Dermis microvascular lymphatic vessel endothelial cell (primary cell): Measurements from ENCODE around the gene SYCP2L. TPM values are rescaled to one million over a fixed set of nuclear protein-coding genes. Genes with fewer than 3 reads are reported as not detected.
"Not testable (repeated sequence)": the region's sequence is repeated elsewhere in the genome, so short reads cannot be mapped to it uniquely, and the experiment has no call there.

Experiments used
- DNase-seq, 2 donors: peaks; one replicate each; pipeline versions ENCODE4 v3.0.0 to v3.0.0-alpha.2; 2010; ENCODE audit warnings: low read depth in 2 of 2
- total RNA-seq: library from RNA; depleted of rRNA; stranded (reverse); fragments of >200 nt; gene quantifications from 2 replicates; pipeline ENCODE4 v1.2.1, GENCODE V29; 2014

Gene SYCP2L
- not detected in 2 replicates for total RNA-seq

DNA sequence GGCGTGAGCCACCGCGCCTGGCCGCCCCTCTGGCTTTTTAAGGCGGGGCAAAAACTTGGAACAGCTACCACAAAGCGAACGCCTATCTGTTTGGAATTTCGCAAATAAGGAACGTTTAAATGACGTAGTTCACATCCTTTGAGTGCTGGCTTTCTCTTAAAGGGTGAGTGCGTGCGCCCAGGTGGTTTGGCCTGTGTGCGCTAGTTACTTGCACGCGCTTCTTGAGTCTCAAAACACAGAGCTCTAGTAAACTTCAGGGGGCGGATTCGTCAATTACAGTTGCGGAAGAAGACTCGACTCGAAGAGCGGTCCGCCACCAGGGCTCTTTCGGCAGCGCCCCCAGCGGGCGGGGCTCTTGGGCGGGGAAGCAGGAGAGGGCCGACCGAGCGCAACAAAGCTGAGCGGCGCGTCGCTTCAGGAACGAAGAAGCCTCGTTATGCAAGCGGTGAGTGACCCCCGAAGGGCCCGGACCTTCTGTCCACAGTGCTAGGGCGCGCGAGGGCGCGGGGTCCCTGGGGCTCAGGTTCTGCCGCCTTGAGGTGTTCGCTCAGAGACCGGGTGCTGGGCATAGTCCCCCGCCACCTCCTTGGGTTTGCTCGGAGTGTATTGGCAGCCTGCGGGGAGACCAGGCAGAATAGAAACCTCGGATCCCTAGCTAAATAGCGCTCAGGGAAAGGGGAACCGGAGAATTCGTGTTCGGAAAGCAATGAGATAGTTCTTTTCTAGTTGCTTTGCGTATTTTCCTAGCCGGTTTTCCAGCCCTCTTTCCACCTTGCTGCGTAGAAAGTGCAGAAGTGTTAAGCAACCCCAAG, at the start of gene SYCP2L:
SYCP2L (plus strand) TSS at position 362 of the 812 bp plus-strand sequence; CDS start at position 437, 75 bp downstream.
- peak in 1 of 2 donors; percentile 7 for DNase-seq

DNA sequence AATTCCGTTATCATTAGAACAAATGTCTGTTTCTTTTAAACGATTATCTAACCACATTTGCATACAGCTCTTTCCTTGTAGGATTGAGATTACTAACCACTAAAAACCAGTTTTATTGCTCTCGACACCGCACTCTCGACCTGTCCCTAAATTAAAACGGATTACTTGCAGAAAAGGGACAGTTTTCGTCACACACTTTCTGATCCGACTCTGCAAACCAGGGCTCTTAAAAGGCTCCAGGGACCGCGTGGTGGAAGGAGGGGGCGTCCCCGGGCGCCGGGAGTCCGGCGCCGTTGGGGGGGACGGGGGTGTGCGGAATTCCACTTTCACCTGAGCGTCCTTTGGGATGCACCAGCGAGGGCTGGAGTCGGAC, 49.2 kb upstream of the SYCP2L start:
- no peak for DNase-seq

DNA sequence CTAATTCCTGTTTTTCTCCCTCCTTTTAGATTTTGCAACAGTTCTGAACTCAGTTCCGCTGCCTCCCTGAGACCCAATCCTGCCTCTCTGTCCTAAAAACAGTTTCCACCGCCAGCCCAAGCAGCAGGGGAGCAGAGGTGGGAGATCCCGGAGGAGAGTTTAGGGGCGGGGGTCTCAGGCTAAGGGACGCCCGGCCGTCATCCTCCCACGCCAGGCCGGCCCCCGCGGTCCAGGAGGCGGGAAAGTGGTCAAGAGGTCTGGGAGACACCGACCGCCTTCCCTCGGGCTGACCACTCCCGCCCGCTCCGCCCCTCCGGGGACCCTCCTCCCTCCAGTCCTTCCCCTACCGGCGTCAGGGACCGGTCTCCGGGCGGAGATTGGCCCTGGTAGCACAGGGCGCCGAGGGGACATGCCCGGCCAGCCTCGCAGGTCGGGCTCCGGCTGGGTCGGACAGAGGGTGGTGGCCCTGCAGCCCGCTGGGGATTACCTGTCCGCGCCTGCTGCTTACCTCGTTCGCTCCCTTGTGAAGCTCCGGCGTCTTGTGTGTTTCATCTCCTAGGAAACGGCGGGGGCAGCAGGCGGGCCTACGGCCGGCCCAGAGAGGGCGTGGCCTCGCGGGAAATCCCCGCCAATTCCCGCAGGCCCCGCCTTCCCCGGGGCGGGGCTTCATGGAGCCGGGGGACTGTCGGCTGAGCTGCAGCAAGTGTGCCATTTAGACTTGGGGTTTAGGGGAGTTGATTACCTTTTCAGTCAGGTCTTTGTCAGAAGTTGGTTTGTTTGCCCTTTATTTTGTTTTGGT, 48.7 kb upstream of the SYCP2L start, which contains the start of gene MAK:
MAK (minus strand) TSS at position 545 of the 799 bp plus-strand sequence. CDS start 7,891 bp downstream, outside the sequence.
- DNase-seq: peak; percentile 65 to 81

DNA sequence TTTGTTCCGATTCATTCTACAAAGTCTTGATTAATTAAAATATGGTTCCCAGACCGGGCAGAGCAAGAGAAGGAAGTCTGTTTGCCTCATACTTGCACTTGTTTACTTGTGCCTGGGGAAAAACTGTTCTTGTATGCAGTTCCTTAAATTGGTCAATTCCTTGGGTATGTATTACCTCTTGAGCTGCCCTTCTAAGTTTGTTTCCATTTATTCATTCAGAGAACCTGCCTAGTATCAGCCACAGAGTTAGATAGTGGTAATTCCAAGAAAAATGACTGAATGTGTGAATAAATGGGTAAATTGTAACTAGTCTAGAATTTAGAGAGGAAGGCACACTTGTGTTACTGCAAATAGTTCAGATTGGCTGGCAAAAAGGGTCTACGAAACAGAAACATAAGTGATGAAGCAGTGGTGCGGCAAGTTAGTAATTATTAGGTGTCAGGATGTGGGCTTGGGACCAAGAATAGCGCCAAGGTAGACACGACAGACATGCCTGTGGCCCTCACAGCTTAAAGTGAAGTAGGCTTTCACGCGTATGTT, 48.0 kb upstream of the SYCP2L start:
- DNase-seq: no peak

DNA sequence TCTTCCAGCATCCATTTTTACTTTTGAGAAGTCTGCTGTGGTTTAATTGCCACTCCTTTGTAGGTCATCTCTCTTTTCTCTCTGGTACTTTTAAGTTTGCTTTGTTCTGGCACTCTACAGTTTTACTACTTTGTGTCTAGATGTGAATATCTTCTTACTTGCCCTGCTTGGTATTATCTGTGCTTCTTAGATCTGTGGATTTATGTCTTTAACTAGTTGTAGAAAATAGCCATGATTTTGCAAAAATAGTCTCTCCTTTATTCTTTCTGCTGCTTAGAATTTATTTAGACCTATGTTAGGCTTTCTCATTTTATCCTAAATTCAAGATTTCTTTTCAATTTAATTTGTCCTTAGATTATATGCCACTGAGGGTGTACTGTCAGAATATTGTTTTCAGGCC, 43.3 kb upstream of the SYCP2L start:
- no peak for DNase-seq

DNA sequence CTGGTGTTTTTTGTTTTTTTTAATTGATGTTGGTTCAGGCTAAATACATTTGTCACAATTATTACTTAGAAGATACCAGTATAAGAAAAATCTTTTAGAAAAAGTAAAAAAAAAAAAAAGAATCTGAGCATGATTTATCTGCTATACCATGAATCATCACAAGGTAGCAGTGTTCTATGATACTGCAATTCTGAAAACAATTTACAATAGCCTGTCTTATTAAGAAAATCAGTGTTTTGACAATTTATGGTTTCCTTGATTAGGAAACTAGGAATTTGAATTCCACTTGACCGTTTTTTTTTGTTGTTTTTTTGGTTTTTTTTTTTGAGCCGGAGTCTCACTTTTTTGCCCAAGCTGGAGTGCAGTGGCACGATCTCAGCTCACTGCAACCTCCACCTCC, 39.2 kb upstream of the SYCP2L start:
- DNase-seq: no peak

DNA sequence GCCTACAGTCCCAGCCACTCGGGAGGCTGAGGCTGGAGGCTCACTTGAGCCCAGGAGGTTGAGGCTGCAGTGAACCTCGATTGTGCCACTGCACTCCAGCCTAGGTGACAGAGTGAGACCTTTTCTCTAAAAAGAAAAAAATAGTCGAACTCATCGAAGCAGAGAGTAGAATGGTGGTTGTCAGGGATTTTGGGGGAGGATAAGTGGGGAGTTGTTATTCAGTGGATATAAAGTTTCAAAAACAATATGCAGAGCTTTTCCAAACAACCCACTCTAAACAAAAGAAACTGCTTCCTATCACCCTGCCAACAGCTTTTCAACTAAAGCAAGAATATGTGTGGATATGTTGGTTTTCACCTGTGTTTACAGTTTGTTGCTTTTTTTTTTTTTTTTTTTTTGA, 37.0 kb upstream of the SYCP2L start:
- no peak for DNase-seq

DNA sequence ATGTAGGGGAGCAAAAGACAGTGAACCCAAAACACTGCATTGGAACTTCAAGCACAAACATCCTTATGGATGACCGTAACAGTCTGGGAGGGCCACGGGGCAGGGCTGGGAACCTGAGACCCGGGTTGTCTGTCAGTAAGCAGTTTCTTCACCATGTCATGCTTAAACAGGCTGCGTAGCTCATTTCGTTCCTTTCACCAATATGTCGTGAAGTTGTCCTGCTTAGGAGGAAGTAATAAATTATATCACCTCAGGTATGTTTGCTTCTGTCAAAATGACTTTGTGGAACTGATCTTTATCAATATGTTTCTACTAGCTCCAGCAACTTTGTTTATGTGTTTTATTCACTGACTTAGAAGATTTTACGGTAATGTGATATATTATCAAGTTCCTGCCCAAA, 36.1 kb upstream of the SYCP2L start:
- DNase-seq: no peak

DNA sequence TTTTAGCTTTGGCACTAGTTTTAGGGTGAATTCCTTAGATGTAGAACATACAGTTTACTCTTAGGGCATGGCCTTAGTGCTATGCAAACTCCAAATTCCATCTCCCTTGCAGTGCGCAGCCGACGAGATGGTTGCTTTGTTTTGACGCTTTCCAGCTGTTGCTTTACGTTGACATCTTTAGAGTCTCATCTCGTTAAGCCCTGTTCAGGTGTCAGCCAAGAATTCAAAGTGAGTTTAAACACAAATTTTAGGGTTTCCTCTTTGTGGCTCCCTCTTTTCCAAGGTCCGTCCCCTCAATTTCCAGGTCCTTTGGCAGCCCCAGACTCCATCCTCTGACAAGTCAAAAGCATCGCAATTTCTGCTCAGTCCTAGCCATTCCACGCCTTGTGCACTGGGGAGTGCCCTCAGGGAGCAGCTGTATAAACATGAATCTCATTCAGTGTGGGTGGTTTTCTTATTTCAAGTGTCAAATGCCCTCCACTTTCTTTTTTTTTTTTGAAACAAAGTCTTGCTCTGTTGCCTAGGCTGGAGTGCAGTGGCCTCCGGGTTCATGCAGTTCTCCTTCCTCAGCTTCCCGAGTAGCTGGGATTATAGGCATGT, 34.4 kb upstream of the SYCP2L start:
- DNase-seq: no peak

DNA sequence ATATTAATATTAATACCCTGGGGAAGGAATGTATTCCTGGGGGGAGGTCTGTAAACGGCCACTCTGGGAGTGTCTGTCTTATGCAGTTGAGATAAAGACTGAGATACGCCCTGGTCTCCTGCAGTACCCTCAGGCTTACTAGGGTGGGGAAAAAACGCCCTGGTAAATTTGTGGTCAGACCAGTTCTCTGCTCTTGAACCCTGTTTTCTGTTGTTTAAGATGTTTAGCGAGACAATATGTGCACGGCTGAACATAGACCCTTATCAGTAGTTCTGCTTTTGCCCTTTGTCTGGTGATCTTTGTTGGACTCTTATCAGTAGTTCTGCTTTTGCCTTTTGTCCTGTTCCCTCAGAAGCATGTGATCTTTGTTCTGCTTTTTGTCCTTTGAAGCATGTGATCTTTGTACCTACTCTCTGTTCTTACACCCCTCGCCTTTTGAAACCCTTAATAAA, 33.0 kb upstream of the SYCP2L start:
- DNase-seq: not testable (repeated sequence)

DNA sequence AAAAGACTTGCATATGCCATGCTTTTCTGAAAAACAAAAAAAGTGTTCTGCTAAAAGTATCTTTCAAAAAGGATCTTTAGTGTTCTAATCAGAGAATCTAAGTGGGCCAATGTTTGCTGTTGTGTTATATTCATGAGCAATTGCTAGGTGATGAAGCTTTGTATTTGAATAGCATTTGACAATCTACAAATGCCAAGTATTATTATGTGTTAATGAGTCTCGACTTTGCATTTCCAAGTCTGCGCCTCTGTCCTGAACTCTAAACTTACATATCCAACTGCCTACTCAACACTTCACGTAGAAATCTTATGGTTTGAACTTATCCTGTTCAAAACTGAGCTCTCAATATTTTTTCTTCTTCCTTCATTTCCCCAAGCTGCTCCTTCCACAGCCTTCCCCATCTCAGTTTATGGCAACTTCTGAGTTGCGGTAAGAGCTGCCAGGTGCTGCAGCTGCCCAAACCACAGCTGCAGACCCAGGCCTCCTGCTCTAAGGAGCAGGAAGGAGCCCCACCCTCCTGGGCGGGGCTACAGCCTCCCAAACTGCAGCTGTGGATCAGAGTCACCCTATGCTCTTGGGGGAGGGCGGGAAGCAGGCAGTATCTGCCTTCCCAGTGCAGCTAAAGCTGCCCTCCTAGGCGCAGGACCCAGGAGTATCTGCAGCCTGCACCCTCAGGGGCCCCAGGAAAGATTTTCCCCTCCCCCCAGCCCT, 31.8 kb upstream of the SYCP2L start:
- DNase-seq: no peak

DNA sequence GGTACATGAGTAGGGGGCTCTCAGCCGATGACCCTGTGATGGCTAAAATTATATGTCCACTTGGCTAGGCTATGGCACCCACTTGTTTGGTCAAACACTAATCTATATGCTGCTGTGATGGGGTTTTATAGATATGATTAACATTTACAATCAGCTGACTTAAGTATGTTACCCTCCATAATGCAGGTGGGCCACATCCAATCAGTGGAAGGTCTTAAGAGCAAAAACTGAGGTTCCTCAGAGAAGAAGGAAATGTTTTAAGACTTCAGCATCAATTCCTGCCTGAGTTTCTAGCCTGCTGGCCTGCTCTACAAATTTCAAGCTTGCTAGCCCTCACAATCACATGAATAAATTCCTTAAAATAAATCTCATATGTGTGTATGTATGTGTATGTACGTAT, 29.6 kb upstream of the SYCP2L start:
- no peak for DNase-seq

DNA sequence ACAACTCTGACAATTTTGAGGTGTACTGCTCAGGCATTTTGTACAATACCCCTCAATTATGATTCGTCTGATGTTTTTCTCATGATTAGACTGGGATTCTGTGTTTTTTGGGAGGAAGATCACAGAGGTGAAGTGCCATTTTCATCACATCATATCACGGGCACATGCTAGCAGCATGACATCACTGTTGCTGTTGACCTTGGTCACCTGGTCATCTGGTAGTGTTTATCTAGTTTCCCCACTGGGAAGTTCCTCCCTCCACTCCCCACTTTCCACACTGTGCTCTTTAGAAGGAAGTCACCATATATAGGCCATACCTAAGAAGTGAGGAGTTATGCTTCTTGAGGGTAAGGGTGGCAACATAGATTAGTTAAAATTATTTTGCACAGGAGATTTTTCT, 25.8 kb upstream of the SYCP2L start:
- DNase-seq: no peak

DNA sequence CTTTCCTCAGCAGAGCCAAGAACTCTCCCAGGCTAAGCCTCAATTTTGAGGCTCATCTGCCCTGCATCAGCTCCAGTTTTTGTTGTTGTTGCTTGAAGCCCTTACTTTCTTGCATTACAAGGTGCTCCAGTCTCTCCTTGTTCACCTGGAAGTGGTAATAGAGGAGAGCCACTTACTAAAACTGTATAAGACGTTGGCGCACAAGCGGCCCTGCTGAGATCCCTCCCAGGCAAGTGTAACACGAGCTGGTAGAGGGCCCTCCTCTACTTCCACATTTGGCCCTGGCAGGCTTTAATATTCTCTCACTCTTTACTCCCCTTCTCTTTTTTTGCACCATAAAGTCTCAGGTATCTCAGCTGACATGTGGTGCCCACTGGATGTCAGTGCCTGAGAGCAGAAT, 24.5 kb upstream of the SYCP2L start:
- DNase-seq: no peak

DNA sequence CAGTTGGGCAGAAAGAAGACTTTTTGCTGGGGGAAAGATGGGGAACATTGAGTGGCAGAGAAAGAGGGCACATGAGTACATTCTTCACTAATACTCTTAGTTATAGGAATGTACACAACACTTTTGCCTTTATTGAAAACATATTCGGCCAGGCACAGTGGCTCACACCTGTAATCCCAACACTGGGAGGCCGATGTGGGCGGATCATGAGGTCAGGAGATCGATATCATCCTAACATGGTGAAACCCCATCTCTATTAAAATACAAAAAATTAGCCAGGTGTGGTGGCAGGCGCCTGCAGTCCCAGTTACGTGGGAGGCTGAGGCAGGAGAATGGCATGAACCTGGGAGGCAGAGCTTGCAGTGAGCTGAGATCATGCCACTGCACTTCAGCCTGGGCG, 23.8 kb upstream of the SYCP2L start:
- not testable (repeated sequence) for DNase-seq

DNA sequence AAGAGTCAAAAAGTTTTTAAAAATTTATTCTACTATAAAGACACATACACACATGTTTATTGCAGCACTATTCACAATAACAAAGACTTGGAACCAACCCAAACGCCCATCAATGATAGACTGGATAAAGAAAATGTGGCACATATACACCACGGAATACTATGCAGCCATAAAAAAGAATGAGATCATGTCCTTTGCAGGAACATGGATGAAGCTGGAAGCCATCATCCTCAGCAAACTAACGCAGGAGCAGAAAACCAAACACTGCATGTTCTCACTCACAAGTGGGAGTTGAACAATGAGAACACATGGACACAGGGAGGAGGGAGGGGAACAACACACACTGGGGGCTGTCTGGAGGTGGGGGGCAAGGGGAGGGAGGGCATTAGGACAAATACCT, 20.1 kb upstream of the SYCP2L start:
- DNase-seq: not testable (repeated sequence)

DNA sequence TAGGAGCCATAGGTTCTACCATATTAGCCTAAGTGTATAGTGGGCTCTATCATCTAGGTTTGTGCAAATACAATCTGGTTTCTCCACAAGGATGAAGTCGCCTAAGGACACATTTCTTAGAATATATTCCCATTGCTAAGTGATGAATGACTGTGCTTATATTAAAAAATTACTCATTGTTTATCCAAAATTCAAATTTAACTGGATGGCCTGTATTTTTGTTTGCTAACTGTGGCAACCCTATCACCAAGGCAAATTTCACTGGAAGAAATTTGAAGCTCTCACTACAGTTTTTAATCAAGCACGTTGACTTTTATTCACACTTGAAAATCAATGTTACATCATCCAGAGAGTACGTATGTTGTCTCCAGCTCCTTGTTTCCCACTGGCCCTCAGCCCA, 18.9 kb upstream of the SYCP2L start:
- DNase-seq: no peak

DNA sequence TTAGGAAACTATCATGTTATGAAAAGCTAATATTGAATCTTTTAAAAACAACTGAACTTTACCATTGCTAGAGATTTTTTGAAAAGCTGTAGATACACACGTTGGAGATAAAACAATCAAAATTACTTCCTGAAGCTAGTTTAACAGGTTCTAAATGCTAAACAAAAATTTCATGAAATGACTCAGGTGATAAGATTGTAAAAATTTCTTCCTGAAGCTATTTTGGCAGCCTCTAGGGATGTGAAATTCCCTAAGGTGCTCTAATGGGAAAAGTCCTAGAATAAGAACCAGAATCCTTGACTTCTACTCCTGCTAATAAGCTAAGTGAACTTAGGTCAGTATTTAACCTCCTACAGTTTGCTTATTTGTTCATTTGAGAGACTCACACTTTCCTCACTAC, 13.5 kb upstream of the SYCP2L start:
- no peak for DNase-seq

DNA sequence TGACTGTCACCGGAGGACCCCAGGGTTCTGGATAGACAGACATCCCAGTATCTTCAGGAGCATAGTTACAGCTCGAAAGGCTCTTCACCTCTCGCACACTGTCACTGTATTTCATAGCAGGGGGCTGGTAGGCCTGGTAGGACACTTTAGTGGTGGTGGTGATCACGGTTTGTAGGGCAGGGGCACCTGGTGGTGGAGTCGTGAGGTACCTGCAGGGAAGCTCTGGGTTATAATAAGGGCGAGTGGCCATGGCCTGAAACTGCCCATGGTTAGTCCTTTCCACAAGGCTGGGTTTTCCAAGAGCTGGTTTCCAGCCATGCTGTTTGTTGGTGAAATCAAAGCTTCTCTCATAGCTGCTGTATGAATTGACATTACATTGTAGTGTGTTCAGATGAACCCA, 12.6 kb upstream of the SYCP2L start:
- DNase-seq: no peak

DNA sequence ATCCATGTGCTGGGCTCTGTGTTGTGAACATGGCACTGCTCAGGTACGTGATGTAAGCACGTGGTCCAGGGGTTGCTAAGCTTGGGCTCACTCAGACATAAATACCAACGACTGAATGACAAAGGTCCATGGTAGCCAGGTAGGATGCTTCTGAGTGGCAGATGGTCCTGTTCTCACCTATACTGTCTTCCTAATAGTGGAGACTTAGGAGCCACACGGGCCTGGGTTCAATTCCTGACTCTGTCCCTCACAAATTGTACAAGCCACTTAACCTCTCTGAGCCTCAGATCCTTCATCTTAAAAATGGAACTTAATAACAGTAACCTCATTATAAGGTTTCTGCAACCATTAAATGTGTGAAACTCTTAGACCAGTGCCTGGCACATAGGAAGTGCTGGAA, 11.8 kb upstream of the SYCP2L start:
- DNase-seq: no peak

DNA sequence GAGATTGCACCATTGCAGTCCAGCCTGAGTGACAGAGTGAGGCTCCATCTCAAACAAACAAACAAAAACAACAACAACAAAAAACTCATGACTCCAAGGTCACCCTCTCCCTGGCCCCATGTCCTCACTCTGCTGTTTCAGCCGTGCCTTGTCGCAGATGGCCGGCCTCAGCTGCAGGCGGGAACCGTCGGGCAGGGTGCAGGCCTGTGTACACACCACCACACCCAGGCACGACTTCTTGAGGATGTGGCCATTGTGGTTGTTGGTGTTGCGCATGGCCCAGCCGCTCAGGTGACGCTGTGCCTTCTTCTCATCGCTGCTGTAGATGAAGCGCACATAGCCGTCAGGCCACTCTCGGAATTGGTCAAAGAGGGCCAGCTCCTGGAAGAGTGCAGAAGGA, 9.8 kb upstream of the SYCP2L start:
- DNase-seq: no peak
